IMR-90 (cell line): ENCODE results near the gene TTC8. TPM values are rescaled to one million over a fixed set of nuclear protein-coding genes. Genes with fewer than 3 reads are reported as not detected.

ENCODE experiments used
- ATAC-seq: fragments of 200-7000 bp; cut with Tn5 transposase; 2 replicates; pipeline ENCODE4 v1.9.1; 2020; ENCODE audit warnings: low read depth, mild to moderate bottlenecking, moderate library complexity
- BruUV-seq: library from RNA; stranded (reverse); fragments of 400-500 nt; replicated peaks from 2 replicates; lab custom pipeline; 2021; lab: Mats Ljungman, UMichigan
- CTCF ChIA-PET: fragments of 300-600 bp; formaldehyde crosslinking; extraction: SDS; loops from one replicate; lab custom pipeline; 2021; ENCODE audit warnings: antibody characterized with exemption; lab: Yijun Ruan, JAX
- POLR2A ChIA-PET: fragments of 300-600 bp; sonication (Branson Sonifier 250); formaldehyde crosslinking; loops from one replicate; lab custom pipeline; 2022; ENCODE audit warnings: antibody characterized with exemption; ENCODE audit not compliant: unreplicated experiment; lab: Charles Lee
- DNase-seq: peaks from one replicate; pipeline ENCODE4 v3.0.0; 2013
- H2AFZ ChIP-seq: replicated peaks from 2 replicates; pipeline ENCODE3; 2013; ENCODE audit warnings: low read length, mild to moderate bottlenecking; ENCODE audit not compliant: poor library complexity
- H2AK5ac ChIP-seq: 2 replicates; pipeline ENCODE4 v1.6.1; 2013; ENCODE audit warnings: low read depth, low read length, inconsistent platforms
- H2AK9ac ChIP-seq: replicated peaks from 2 replicates; pipeline ENCODE3; 2013; ENCODE audit warnings: mild to moderate bottlenecking, low read depth, low read length, moderate library complexity; ENCODE audit not compliant: poor library complexity
- H2BK120ac ChIP-seq: 2 replicates; pipeline ENCODE4 v1.6.1; 2013; ENCODE audit warnings: low read depth, low read length, inconsistent platforms
- H2BK15ac ChIP-seq: 3 replicates; pipeline ENCODE4 v1.6.1; 2013; ENCODE audit warnings: low read depth, low read length, inconsistent platforms
- H2BK20ac ChIP-seq: 2 replicates; pipeline ENCODE4 v1.6.1; 2013; ENCODE audit warnings: low read depth, mild to moderate bottlenecking, inconsistent platforms, low read length, moderate library complexity
- H2BK5ac ChIP-seq: 2 replicates; pipeline ENCODE4 v1.6.1; 2013; ENCODE audit warnings: mild to moderate bottlenecking, low read depth, low read length, inconsistent platforms; ENCODE audit not compliant: poor library complexity, severe bottlenecking
- H3K14ac ChIP-seq: replicated peaks from 2 replicates; pipeline ENCODE4 v1.6.1; 2013; ENCODE audit warnings: low read depth, low read length, inconsistent platforms
- H3K18ac ChIP-seq: 2 replicates; pipeline ENCODE4 v1.6.1; 2013; ENCODE audit warnings: low read depth, low read length, control low read depth
- H3K23ac ChIP-seq: 2 replicates; pipeline ENCODE4 v1.6.1; 2013; ENCODE audit warnings: low read depth, low read length, inconsistent platforms
- H3K27ac ChIP-seq: 2 replicates; pipeline ENCODE4 v1.5.1; 2013; ENCODE audit warnings: mild to moderate bottlenecking, control low read depth, low read length; ENCODE audit not compliant: insufficient read depth
- H3K27me3 ChIP-seq: 2 replicates; pipeline ENCODE4 v1.6.1; 2013; ENCODE audit warnings: low read length; ENCODE audit not compliant: control insufficient read depth, insufficient read depth
- H3K36me3 ChIP-seq: 2 replicates; pipeline ENCODE4 v1.6.1; 2013; ENCODE audit warnings: low read length, mixed read lengths; ENCODE audit not compliant: control insufficient read depth, insufficient read depth
- H3K4ac ChIP-seq: 2 replicates; pipeline ENCODE4 v1.6.1; 2013; ENCODE audit warnings: low read depth, low read length, inconsistent platforms
- H3K4me1 ChIP-seq: 2 replicates; pipeline ENCODE4 v1.6.1; 2013; ENCODE audit warnings: low read length, mixed read lengths; ENCODE audit not compliant: control insufficient read depth, insufficient read depth
- H3K4me2 ChIP-seq: 2 replicates; pipeline ENCODE4 v1.6.1; 2013; ENCODE audit warnings: low read depth, mild to moderate bottlenecking, control low read depth, low read length, moderate library complexity
- H3K4me3 ChIP-seq: 2 replicates; pipeline ENCODE4 v1.5.1; 2013; ENCODE audit warnings: low read depth, mild to moderate bottlenecking, control low read depth, low read length, moderate library complexity; ENCODE audit not compliant: insufficient read depth
- H3K56ac ChIP-seq: 2 replicates; pipeline ENCODE4 v1.6.1; 2013; ENCODE audit warnings: low read length, inconsistent platforms; ENCODE audit not compliant: insufficient read depth; ENCODE audit errors: extremely low read depth
- H3K79me1 ChIP-seq, 2 experiments: 2 replicates each; pipeline ENCODE4 v1.6.1; 2013; ENCODE audit warnings: low read length in 2 of 2, inconsistent platforms in 1 of 2, low read depth in 1 of 2
- H3K9ac ChIP-seq: 2 replicates; pipeline ENCODE4 v1.6.1; 2013; ENCODE audit warnings: low read depth, low read length, control low read depth
- H3K9me1 ChIP-seq: 2 replicates; pipeline ENCODE4 v1.6.1; 2013; ENCODE audit warnings: low read length, inconsistent platforms; ENCODE audit not compliant: insufficient read depth
- H3K9me3 ChIP-seq: 2 replicates; pipeline ENCODE4 v1.6.1; 2013; ENCODE audit warnings: low read length; ENCODE audit not compliant: control insufficient read depth, insufficient read depth
- H4K20me1 ChIP-seq: 2 replicates; pipeline ENCODE4 v1.6.1; 2013; ENCODE audit warnings: low read length, inconsistent platforms; ENCODE audit not compliant: insufficient read depth
- H4K5ac ChIP-seq: 2 replicates; pipeline ENCODE4 v1.6.1; 2013; ENCODE audit warnings: mild to moderate bottlenecking, low read depth, low read length, control low read depth
- H4K8ac ChIP-seq, 2 experiments: 2 replicates each; pipeline ENCODE4 v1.6.1; 2013; ENCODE audit warnings: low read depth in 2 of 2, low read length in 2 of 2, control low read depth in 1 of 2, inconsistent platforms in 1 of 2
- H4K91ac ChIP-seq: 2 replicates; pipeline ENCODE4 v1.6.1; 2013; ENCODE audit warnings: low read depth, low read length, inconsistent platforms; ENCODE audit not compliant: insufficient read depth
- BHLHE40 ChIP-seq: fragments of 150-350 bp; IDR thresholded peaks from 2 replicates; pipeline ENCODE4 v1.6.1; 2016; ENCODE audit warnings: mild to moderate bottlenecking, low read depth, low read length
- CEBPB ChIP-seq: IDR thresholded peaks from 2 replicates; pipeline ENCODE4 v1.6.1; 2012; ENCODE audit warnings: low read depth, low read length, improper control_type of control experiment
- CHD1 ChIP-seq: IDR thresholded peaks from 2 replicates; pipeline ENCODE4 v1.6.1; 2012; ENCODE audit warnings: low read depth, low read length, improper control_type of control experiment
- FOS ChIP-seq: fragments of 150-350 bp; IDR thresholded peaks from 2 replicates; pipeline ENCODE4 v1.6.1; 2016; ENCODE audit warnings: low read depth, low read length
- MAFK ChIP-seq: IDR thresholded peaks from 2 replicates; pipeline ENCODE4 v1.6.1; 2012; ENCODE audit warnings: low read depth, low read length, improper control_type of control experiment
- MAZ ChIP-seq: IDR thresholded peaks from 2 replicates; pipeline ENCODE4 v1.6.1; 2012; ENCODE audit warnings: low read depth, mild to moderate bottlenecking, low read length, improper control_type of control experiment, moderate library complexity, borderline replicate concordance
- MXI1 ChIP-seq: IDR thresholded peaks from 2 replicates; pipeline ENCODE4 v1.6.1; 2012; ENCODE audit warnings: low read depth, mild to moderate bottlenecking, low read length, moderate library complexity, borderline replicate concordance
- NFE2L2 ChIP-seq: fragments of 150-350 bp; IDR thresholded peaks from 2 replicates; pipeline ENCODE4 v1.6.1; 2016; ENCODE audit warnings: low read depth, mild to moderate bottlenecking, low read length
- POLR2A ChIP-seq: IDR thresholded peaks from 2 replicates; pipeline ENCODE4 v1.6.1; 2012; ENCODE audit warnings: mild to moderate bottlenecking, low read depth, low read length
- RAD21 ChIP-seq: IDR thresholded peaks from 2 replicates; pipeline ENCODE4 v1.6.1; 2012; ENCODE audit warnings: low read length, improper control_type of control experiment
- RCOR1 ChIP-seq: IDR thresholded peaks from 2 replicates; pipeline ENCODE4 v1.6.1; 2012; ENCODE audit warnings: mild to moderate bottlenecking, low read length, improper control_type of control experiment; ENCODE audit not compliant: insufficient replicate concordance
- RFX5 ChIP-seq: IDR thresholded peaks from 2 replicates; pipeline ENCODE4 v1.8.0; 2012; ENCODE audit warnings: low read depth, mild to moderate bottlenecking, low read length, moderate library complexity
- SMC3 ChIP-seq: fragments of 150-350 bp; IDR thresholded peaks from 2 replicates; pipeline ENCODE4 v1.6.1; 2016; ENCODE audit warnings: low read depth, mild to moderate bottlenecking, antibody characterized with exemption, low read length, moderate library complexity
- WGBS, 2 experiments: methylation state at CpG; one replicate each; pipeline versions ENCODE4 v1.1.5 to v1.1.7; 2013; ENCODE audit warnings: missing lambda C conversion rate in 2 of 2; ENCODE audit not compliant: insufficient read length in 1 of 2; ENCODE audit errors: extremely low coverage in 2 of 2; 5-methylcytosine and 5-hydroxymethylcytosine counted together
- dilution Hi-C: fragments of 300-500 bp; cut with HindIII; formaldehyde crosslinking; loops from one replicate; pipeline ENCODE4 v1.14.3; 2018; ENCODE audit warnings: low sequenced_read_pairs; ENCODE audit not compliant: unreplicated experiment
- in situ Hi-C: fragments of 300-500 bp; cut with MboI; formaldehyde crosslinking; loops from 3 replicates; pipeline ENCODE4 v1.14.3; 2019; ENCODE audit warnings: low sequenced_read_pairs, inconsistent platforms, mixed read lengths
- intact Hi-C: fragments of 100-400 bp; cut with micrococcal nuclease; formaldehyde crosslinking; loops from 2 replicates; pipeline ENCODE4 v1.10.0; 2022
- polyA plus RNA-seq, 3 experiments: library from polyadenylated mRNA; depleted of rRNA; stranded (reverse); fragments of >200 nt; gene quantifications; 2 replicates each; pipeline ENCODE4 v1.2.3, GENCODE V29; 2012; ENCODE audit warnings: low replicate concordance in 1 of 3
- total RNA-seq: library from RNA; depleted of rRNA; stranded (reverse); fragments of >200 nt; gene quantifications from 2 replicates; pipeline ENCODE4 v1.2.3, GENCODE V29; 2012
- TF ChIP-seq, protein P1 (sequence below): fragments of 150-350 bp; IDR thresholded peaks from 2 replicates; pipeline ENCODE4 v1.6.1; 2017; ENCODE audit warnings: mild to moderate bottlenecking, antibody characterized with exemption, low read length, low read depth
- TF ChIP-seq, protein P2 (sequence below): fragments of 150-350 bp; IDR thresholded peaks from 2 replicates; pipeline ENCODE4 v1.6.1; 2016; ENCODE audit warnings: low read depth, mild to moderate bottlenecking, low read length, moderate library complexity, borderline replicate concordance
- TF ChIP-seq, protein P3 (sequence below): conservative IDR thresholded peaks from 2 replicates; pipeline ENCODE4 v1.5.1; 2012; ENCODE audit warnings: mild to moderate bottlenecking, low read depth, low read length, improper control_type of control experiment

TTC8 gene
- total and polyA plus RNA-seq, 2 of the 4 experiments (the other 2 are of a cell fraction), result 48.9 to 84.2 TPM

DNA sequence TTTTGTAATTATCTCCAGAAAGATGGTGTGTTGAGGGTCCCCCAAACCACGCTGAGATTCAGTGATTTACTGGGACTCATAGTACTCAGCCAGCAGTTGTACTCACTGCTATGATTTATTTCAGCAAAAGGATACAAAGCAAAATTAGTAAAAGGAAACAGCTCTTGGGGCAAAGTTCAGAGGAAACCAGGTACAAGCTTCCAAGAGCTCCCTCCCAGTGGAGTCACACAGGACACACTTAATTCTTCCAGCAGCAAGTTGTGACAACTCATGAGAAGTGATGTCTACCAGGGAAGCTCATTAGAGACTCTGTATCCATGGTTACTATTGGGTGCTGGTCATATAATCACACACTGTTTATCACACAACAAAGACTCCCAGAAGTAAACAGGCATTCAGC, 38.7 kb downstream of the TTC8 start:
- H3K27ac ChIP-seq, result no peak overlapping the region
- ATAC-seq, result no peak
- peak overlapping the region; percentile 15; the same call in 1 of the 3 replicates for H2BK15ac ChIP-seq
- no peak overlapping the region for H3K4ac ChIP-seq
- POLR2A ChIA-PET, result no interaction called here
- no peak overlapping the region for H3K18ac ChIP-seq
- no peak overlapping the region for H2AK9ac ChIP-seq
- no peak overlapping the region for H2AFZ ChIP-seq
- H2BK5ac ChIP-seq, result no peak overlapping the region
- H3K23ac ChIP-seq, result no peak overlapping the region
- H3K9me1 ChIP-seq, result peaks cover 3% of the 10 kb centered on the region
- intact Hi-C loops, result no loop called here
- no peak overlapping the region for H3K14ac ChIP-seq
- H3K36me3 ChIP-seq, result peaks cover 7% of the 10 kb centered on the region
- H3K4me3 ChIP-seq, result no peak overlapping the region
- H4K91ac ChIP-seq, result no peak overlapping the region
- no peaks in the 10 kb centered on the region for H3K27me3 ChIP-seq
- no peak overlapping the region for H4K5ac ChIP-seq
- 0 out of 4 replicates have a peak overlapping the region, but pooled peaks of 1 of the 2 experiments have one; percentile 28 for H4K8ac ChIP-seq
- H2BK20ac ChIP-seq, result peak overlapping the region; percentile 49; the same call in 1 of the 2 replicates
- H4K20me1 ChIP-seq, result no peaks in the 10 kb centered on the region
- DNase-seq, result no peak
- WGBS, 2 experiments, result no CpG with 5 or more reads among the region's 1 CpG
- TF ChIP-seq, protein P1, sequence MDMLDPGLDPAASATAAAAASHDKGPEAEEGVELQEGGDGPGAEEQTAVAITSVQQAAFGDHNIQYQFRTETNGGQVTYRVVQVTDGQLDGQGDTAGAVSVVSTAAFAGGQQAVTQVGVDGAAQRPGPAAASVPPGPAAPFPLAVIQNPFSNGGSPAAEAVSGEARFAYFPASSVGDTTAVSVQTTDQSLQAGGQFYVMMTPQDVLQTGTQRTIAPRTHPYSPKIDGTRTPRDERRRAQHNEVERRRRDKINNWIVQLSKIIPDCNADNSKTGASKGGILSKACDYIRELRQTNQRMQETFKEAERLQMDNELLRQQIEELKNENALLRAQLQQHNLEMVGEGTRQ, result no peak
- TF ChIP-seq RFX5 (no peak), CHD1 (no peak), RCOR1 (no peak), NFE2L2 (no peak), RAD21 (no peak), BHLHE40 (no peak), SMC3 (no peak), MAZ (no peak), FOS (no peak), CEBPB (no peak), MXI1 (no peak), MAFK (no peak), POLR2A (no peak)
- TF ChIP-seq, protein P2, sequence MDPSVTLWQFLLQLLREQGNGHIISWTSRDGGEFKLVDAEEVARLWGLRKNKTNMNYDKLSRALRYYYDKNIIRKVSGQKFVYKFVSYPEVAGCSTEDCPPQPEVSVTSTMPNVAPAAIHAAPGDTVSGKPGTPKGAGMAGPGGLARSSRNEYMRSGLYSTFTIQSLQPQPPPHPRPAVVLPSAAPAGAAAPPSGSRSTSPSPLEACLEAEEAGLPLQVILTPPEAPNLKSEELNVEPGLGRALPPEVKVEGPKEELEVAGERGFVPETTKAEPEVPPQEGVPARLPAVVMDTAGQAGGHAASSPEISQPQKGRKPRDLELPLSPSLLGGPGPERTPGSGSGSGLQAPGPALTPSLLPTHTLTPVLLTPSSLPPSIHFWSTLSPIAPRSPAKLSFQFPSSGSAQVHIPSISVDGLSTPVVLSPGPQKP, result no peak
- TF ChIP-seq, protein P3, sequence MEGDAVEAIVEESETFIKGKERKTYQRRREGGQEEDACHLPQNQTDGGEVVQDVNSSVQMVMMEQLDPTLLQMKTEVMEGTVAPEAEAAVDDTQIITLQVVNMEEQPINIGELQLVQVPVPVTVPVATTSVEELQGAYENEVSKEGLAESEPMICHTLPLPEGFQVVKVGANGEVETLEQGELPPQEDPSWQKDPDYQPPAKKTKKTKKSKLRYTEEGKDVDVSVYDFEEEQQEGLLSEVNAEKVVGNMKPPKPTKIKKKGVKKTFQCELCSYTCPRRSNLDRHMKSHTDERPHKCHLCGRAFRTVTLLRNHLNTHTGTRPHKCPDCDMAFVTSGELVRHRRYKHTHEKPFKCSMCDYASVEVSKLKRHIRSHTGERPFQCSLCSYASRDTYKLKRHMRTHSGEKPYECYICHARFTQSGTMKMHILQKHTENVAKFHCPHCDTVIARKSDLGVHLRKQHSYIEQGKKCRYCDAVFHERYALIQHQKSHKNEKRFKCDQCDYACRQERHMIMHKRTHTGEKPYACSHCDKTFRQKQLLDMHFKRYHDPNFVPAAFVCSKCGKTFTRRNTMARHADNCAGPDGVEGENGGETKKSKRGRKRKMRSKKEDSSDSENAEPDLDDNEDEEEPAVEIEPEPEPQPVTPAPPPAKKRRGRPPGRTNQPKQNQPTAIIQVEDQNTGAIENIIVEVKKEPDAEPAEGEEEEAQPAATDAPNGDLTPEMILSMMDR, result no peak
- in situ Hi-C loops, result no loop called here
- no peak overlapping the region for H3K56ac ChIP-seq
- no peak overlapping the region for H2BK120ac ChIP-seq
- no peaks in the 10 kb centered on the region for H3K9me3 ChIP-seq
- dilution Hi-C loops, result no loop called here
- H2AK5ac ChIP-seq, result no peak overlapping the region
- H3K4me2 ChIP-seq, result no peak overlapping the region
- peaks cover 0 to 21% of the 10 kb centered on the region in 2 experiments; a peak in 3 of 4 replicates for H3K79me1 ChIP-seq
- BruUV-seq, result no TSS peak
- peaks cover 2% of the 10 kb centered on the region; the same call in 1 of the 2 replicates for H3K4me1 ChIP-seq
- H3K9ac ChIP-seq, result no peak overlapping the region
- CTCF ChIA-PET, result no interaction called here
